NCI-H146 treated with DMSO at 0.1 percent for 48 hours (cell line): Measurements from ENCODE around the gene AATK.
A peak's percentile ranks its signal among the peaks of the same experiment; 100 is the strongest.

Source experiments
- DNase-seq: peaks from one replicate; lab custom pipeline; 2025; ENCODE audit not compliant: unreplicated experiment; lab: John Stamatoyannopoulos, UW

AATK gene

GRCh38 chr17:81143717-81144422 lies 22.2 kb downstream of the AATK start:
- DNase-seq = no peak

GRCh38 chr17:81143200-81143527 lies 22.9 kb downstream of the AATK start:
- no peak for DNase-seq

- peak; percentile 57 for DNase-seq
These were observed 23.5 kb downstream of the AATK start for GRCh38 chr17:81142301-81143199.

- no peak for DNase-seq
These were observed 25.3 kb downstream of the AATK start for GRCh38 chr17:81140695-81141094.

- DNase-seq = no peak
These were observed 26.0 kb downstream of the AATK start for GRCh38 chr17:81140018-81140417.

GRCh38 chr17:81139428-81139827 lies 26.6 kb downstream of the AATK start:
- DNase-seq = no peak

- no peak for DNase-seq
These were observed 27.5 kb downstream of the AATK start for GRCh38 chr17:81138500-81138899.

GRCh38 chr17:81138083-81138482 lies 27.9 kb downstream of the AATK start:
- DNase-seq = no peak

- DNase-seq = no peak
These were observed 28.8 kb downstream of the AATK start for GRCh38 chr17:81137248-81137647.

- no peak for DNase-seq
These were observed 29.7 kb downstream of the AATK start for GRCh38 chr17:81136366-81136765.

GRCh38 chr17:81135505-81136278 lies 30.3 kb downstream of the AATK start:
- no peak for DNase-seq

- no peak for DNase-seq
These were observed 31.8 kb downstream of the AATK start for GRCh38 chr17:81134064-81134781.

GRCh38 chr17:81132770-81133723 lies 33.0 kb downstream of the AATK start:
- no peak for DNase-seq

GRCh38 chr17:81132197-81132540 lies 33.9 kb downstream of the AATK start:
- no peak for DNase-seq

- no peak for DNase-seq
These were observed 34.4 kb downstream of the AATK start for GRCh38 chr17:81131486-81132196.

GRCh38 chr17:81130385-81131361 lies 35.3 kb downstream of the AATK start:
- no peak for DNase-seq

- no peak for DNase-seq
These were observed 36.2 kb downstream of the AATK start for GRCh38 chr17:81129711-81130367.

GRCh38 chr17:81129289-81129688 lies 36.7 kb downstream of the AATK start:
- no peak for DNase-seq
